Adrenal gland (tissue), 5 donors: Measurements from ENCODE around the gene ADAMTS17.

ENCODE experiments used
- POLR2A ChIP-seq, 2 donors: fragments of 450-650 bp; IDR thresholded peaks; one replicate each; pipeline ENCODE4 v1.6.1; 2017; ENCODE audit warnings: antibody characterized with exemption in 2 of 2, mild to moderate bottlenecking in 2 of 2, moderate library complexity in 1 of 2
- TF ChIP-seq, protein P1 (sequence below), 6 experiments: fragments of 450-650 bp in 4 of 6; fragments of 200-600 bp in 2 of 6; sonication (generic) in 1 of 6; IDR thresholded peaks; 1 replicate in 5 of 6; 2 replicates in 1 of 6; pipeline versions ENCODE4 v1.5.1 to v1.8.0; 2016 to 2021; ENCODE audit warnings: antibody characterized with exemption in 6 of 6, mild to moderate bottlenecking in 2 of 6, moderate library complexity in 1 of 6
- donor health status: DM: no; HTN: no; CAD: no.

DNA sequence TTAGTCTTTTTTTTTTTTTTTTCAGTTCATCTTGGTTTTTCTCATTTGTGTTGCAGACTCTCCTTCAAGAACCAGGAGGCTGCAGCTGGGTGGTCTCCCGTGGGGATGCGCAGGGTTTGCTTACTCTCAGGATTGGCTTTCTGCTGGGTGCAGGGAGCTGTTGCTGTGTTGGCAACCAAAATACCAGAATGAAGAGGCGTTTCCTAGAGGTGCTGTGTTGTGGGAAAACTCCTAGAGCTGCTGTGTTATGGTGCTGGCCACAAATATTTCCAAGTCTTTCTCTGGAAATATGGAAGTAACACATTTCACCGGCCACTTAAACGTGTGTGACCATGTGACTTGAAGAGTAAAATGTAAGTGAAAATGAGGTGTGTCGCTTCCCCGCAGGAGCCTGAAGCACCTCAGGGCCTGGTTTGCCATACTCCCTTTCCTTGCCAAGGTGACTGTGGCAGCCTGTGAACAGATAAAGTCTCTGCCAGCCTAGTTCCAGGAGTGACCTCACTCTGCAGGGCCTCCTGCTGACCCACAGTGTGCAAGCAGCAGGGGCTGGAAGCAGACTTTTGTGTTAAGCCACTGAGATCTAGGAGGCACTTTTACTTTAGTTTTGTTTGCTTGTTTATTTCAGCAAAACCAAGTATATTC, 258.9 kb downstream of the ADAMTS17 start:
- TF ChIP-seq, protein P1, sequence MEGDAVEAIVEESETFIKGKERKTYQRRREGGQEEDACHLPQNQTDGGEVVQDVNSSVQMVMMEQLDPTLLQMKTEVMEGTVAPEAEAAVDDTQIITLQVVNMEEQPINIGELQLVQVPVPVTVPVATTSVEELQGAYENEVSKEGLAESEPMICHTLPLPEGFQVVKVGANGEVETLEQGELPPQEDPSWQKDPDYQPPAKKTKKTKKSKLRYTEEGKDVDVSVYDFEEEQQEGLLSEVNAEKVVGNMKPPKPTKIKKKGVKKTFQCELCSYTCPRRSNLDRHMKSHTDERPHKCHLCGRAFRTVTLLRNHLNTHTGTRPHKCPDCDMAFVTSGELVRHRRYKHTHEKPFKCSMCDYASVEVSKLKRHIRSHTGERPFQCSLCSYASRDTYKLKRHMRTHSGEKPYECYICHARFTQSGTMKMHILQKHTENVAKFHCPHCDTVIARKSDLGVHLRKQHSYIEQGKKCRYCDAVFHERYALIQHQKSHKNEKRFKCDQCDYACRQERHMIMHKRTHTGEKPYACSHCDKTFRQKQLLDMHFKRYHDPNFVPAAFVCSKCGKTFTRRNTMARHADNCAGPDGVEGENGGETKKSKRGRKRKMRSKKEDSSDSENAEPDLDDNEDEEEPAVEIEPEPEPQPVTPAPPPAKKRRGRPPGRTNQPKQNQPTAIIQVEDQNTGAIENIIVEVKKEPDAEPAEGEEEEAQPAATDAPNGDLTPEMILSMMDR (IDR thresholded peaks at IDR 0.05) = no peak
- no peak for TF ChIP-seq POLR2A (IDR thresholded peaks at IDR 0.05)
